HG03432 (cell line): ENCODE measurements around the gene TAF5L.
"Not testable (repeated sequence)": the region's sequence is repeated elsewhere in the genome, so short reads cannot be mapped to it uniquely, and the experiment has no call there.

Experiments used
- ATAC-seq: cut with Tn5 transposase; IDR thresholded peaks from one replicate; pipeline ENCODE4 v1.9.1; 2021; ENCODE audit warnings: mild to moderate bottlenecking, moderate library complexity; ENCODE audit not compliant: unreplicated experiment

Gene TAF5L

DNA sequence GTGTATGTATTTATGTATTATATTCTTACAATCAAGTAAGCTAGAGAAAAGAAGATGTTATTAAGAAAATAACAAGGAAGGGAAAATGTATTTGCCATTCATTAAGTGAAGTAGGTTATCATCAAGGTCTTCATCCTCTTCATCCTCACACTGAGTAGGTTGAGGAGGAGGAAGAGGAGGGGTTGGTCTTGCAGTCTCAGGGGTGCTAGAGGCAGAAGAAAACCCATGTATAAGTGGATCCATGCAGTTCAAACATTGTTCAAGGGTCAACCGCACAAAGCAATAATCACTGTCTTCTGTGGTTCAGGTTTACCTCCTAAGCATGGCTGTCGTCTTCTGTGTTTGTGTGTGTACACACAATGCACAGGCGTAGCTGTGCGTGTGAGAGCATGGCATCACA lies 17.0 kb upstream of the TAF5L start:
- no peak for ATAC-seq

DNA sequence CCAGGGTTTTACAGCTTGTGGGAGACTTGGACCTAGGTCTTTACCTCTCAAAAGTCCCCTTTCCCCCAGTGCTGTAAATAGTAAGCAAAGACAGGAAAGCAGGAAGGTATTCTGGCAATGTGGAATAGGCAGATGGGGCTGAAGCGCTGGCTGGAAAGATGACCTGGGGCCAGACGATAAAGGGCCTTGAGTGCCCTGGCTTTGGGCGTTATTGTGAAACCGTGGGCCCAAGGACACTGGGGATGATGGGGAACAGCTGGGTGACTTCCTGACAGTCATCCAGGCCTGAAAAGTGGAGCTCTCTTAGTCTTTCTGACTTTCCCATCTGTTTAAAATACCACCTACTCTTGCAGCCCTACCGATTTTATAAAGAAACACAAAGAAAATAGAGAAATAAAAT lies 16.5 kb upstream of the TAF5L start:
- no peak for ATAC-seq

DNA sequence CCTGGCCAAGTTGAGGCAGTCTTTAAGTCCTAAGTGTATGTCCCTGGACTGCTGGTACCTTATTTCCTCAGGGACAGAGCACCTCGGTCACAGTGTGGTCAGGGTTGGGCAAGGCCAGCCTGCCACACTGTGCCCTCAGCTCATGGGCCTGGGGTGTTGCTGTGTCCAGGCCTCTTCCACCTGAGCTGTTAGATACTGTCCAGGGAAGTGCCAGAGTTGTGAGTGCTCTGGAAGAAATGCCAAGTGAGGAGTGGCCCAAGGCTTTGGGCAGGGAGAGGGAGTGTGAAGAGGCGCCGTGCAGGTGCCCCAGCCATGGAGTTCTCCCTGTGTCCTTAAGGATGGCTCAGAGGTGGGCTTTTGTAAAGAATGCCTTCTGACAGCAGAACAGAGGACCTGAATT lies 15.4 kb upstream of the TAF5L start:
- ATAC-seq: no peak

DNA sequence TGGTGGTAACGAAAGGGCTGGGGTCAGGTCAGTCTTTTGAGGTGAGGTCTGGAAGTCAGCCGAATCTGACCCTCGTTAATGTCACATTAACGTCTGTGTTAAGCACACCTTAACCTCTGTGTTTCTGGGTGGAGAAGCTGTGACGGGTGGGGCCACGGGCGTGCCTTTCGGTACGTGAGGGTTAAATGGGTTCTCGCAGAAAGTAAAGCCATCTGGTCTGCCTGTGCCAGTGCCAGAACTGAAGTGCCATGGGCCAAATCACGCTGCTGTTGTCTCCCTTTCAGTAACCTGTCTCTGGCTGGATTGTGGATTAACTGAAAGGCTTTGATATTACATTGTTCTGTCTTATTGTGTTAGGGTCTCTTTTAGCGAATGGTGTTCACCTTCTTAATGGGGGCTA lies 14.5 kb upstream of the TAF5L start:
- ATAC-seq: no peak

DNA sequence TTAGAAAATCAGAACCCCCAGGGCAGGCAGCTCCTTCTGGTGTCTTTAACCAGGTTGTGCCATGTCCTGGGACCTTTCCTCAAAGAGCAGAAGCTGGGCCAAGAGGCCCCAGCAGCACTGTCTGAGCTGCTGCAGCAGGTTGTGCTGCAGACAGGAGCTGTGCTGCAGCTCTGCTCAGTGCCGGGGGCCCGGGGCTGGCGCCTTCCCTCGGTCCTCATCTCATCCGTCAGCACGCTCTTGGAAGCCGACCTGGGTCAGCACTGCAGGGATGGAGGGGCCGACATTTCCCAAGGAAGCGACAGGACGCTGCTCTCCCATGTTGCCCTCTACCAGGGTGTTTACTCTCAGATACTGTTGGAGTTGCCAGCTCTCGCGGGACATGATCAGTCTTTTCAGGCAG lies 11.8 kb upstream of the TAF5L start:
- no peak for ATAC-seq

DNA sequence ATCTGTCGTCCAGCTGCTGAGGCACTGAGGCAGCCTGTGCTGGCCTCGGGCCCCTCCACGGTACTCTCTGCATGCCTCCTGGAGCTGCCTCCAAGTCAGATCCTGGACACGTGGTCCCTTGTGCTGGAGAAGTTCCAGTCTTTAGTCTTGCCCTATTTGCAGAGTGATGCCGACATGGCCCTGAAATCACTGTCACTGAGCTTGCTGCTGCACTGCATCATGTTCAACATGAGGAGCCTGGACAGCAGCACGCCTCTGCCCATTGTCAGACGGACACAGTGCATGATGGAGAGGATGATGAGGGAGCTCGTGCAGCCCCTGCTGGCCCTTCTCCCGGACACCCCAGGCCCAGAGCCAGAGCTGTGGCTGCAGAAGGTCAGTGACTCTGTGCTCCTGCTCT lies 10.1 kb upstream of the TAF5L start:
- ATAC-seq: no peak

DNA sequence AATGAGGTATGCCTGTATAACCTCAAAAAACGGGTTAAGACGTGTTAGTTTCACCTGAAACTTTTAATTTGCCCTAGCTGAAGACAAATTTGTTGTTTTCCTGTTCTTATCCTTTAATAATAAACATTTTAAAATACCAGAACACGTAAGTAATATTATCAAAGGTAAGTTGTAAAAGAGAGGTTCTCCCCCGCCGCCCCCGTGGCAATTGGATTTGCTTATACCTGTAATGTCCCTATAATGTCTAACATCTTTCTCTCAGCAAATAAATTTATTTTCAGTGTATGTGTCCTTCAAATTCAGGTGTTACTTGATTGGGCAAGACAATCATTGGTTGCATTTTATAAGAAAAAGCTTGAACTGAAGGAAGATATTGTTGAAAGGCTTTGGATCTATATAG lies 6.0 kb upstream of the TAF5L start:
- ATAC-seq: no peak

DNA sequence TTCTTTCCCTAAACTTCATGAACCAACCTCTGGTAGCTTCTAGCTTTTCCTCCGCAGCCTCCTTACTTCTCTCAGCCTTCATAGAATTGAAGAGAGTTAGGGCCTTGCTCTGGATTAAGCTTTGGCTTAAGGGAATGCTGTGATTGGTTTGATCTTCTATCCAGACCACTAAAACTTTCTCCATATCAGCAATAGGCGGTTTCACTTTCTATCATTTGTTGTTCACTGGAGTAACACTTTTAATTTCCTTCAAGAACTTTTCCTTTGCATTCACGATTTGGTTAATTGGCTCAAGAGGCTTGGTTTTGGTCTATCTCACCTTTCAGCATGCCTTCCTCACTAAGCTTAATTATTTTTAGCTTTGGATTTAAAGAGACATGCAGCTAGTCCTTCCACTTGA lies 5.2 kb upstream of the TAF5L start:
- no peak for ATAC-seq

DNA sequence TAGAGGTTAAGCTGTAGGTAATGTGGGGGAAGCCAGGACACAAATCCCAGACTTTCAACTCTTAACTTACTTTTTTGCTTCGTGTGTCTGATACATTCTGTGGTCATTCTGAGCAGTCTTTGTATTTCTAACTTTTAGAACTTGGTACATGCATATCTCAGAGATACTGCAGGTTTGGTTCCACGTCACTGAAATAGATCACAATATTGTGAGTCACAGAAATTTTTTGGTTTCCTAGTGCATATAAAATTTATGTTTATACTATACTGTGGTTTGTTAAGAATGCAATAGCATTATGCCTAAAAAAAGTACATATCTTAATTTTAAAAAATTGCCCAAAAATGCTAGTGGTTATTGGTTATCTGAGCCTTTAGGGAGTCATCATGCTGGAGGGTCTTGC lies 3.3 kb upstream of the TAF5L start:
- ATAC-seq: no peak

DNA sequence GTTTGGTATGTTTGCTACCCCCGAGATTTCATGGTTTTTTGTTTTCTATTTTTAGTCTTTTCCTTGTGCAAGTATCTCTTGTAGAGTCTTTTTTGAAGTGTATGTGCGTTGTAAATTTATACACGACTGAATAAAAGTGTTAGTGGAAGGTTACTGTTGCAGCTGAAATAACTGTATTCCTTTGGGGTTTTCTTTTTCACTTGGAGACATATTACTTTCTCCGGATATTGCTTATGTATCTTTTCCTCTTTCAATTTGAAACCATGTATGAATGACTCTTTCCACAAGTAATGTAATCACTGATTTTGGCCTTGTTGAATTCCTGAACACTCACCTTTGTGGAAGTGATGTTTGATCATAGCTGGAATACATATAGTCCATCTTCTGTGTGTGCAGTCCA lies 1.1 kb upstream of the TAF5L start:
- ATAC-seq: no peak

DNA sequence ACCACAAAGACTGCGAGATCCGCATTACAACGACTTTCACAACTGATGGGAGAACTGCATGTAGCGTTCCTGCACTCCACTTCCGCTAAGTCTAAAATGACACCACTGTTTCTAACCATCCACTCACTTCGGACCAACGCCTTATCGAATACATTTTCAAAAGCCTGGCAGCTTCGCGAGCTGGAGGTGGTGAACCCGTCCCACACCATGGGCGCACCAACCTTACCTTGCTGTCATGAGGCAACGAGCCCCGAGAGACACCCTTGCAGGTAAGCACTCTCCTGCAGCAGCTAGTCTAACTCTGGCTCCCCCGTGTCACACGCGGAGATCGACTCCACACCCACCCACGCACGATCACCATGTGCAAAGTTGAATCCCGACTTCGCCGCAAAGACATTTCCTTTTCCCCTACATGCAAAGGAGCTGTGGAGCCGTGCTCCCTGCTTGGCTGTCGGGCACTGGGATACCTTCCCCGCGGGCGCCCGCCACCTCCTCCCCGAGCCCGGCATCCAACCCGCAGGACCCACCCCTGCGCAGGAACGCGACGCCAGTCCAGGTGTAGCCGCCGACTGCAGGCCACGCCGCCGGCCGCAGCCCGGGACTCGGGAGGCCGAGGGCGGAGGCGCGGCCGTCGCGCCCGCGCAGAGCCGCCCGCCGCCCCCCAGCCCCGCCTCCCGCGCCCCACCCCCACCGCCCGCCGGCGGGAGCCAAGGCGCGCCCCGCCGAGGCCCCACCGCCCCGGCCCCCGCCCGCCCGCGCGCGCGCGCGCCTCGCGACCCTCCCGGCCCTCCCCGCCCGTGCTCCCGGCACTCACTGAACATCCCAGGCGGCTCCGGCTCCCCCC lies 629 bp downstream of the TAF5L start:
- peak; percentile 47 for ATAC-seq

DNA sequence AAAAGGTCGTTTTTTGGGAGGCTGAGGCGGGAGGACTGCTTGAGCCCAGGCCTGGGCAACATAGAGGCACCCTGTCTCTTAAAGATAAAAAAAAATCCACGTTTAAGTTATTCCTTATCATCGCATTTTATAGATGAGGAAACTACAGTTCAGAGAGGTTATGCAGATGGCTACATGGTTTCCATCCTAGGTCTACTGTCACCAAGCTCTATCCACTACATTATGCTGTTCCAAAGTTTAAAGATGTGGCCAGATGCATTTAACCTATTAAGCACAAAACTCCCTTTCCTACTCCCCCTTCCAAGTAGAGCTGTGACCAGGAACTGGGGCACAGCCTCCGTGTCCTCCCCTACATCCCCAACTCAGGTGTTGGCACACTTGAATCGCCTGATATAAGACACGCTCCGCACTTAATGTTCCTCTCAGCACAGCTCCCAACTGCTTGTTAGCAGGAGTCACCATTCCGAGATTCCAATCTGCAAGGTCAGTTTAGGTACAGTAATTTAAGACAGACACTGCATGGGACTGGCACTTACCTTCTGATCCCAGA lies 1.3 kb downstream of the TAF5L start:
- ATAC-seq: no peak

DNA sequence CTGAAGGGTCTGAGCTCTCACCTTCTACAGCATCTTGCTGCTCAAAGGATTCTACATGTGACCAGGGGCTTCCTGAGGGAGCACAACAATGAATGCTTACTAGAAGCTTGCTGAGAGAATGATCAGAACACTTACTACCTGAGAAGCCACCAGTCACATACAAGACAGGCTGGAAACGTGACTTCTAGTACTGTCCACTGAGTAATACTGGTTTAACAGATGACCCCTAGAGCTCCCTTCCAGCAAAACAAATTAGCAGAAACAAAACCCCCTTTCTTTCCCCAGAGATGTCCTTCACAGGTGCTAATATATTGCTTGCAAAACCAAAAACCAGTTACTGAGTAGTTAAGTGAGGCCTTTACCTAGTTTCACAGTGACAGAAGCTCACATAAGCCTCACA lies 2.1 kb downstream of the TAF5L start:
- ATAC-seq: no peak

DNA sequence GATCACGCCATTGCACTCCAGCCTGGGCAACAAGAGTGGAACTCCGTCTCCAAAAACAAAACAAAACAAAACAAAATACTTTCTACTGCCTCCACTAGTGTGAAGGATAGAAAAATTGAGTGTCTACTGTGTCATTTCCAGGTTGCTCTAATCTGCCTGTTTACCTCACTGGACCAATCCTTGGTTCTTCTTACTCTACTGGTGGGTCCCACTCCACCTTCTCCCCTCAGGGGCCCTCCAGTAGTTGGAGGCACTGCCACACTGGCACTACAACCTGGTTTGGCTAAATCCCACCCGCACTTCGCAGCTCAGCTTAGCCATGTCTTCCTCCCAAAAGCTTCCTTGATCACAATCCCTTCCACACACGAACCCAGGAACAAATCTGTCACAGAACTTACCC lies 2.7 kb downstream of the TAF5L start:
- no peak for ATAC-seq

DNA sequence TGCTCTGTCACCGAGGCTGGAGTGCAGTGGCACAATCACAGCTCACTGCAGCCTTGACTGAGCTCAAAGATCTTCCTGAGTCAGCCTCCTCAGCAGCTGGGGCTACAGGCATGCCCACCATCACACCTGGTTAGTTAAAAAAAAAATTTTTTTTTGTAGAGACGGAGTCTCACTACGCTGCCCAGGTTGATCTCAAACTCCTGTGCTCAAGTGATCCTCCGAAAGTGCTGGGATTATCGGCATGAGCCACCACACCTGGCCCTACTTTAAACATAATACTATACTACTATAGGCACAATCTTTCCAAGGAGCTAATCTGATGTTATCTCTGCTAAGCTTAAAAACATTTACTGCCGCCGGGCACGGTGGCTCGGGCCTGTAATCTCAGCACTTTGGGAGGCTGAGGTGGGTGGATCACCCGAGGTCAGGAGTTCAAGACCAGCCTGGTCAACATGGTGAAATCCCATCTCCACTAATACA lies 3.2 kb downstream of the TAF5L start:
- ATAC-seq: not testable (repeated sequence)

DNA sequence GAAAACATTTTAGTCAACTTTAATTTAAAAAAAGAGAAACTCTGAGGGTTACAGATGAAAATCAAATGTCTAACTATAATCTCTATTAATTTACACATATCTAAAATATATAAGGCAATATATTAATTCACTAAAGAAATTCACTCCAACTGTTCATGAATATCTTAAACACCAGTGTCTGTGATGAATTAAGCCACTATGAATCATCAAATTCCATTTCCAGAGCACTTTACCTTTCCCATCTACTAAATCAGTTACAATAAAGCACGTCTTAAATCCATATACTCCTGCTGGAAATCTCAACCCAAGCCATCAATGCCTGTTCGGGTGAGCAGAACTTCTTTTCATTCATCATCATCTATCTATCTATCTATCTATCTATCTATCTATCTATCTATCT lies 4.3 kb downstream of the TAF5L start:
- ATAC-seq: no peak

DNA sequence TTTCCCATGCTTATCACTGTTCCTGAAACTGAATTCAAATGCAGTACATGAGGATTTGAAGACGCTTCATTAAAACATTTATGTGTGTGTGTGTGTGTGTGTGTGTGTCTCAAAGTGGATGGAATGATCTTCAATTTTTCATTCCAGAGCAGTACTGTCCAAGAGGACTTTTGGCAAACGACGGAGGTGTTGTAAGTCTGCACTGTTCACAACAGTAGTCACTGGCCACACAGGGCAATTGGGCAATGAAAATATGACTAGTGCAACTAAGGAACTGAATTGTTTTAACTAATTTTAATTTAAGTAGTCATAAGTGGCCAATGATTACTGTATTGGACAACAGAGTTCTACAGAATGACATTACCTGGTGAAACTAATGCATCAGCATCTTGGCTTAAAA lies 5.0 kb downstream of the TAF5L start:
- ATAC-seq: no peak

DNA sequence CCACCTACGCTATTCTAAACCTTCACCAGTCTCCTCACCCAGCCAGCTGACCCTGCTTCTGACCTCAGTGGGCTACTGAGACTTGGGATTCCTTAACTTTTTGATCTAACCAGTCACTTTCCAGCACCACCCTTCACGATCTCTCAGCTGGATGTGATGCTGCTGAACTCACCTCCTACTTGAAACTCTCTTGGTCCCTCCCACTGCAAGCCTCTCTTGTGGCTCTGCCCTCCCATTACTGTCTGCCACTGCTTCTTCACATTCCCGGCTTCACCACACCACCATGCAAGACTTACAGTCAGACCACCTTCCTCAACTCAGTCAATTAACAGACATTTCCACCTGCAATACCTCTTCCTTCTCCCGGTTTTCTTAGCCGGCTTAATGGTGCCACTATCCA lies 6.3 kb downstream of the TAF5L start:
- no peak for ATAC-seq

DNA sequence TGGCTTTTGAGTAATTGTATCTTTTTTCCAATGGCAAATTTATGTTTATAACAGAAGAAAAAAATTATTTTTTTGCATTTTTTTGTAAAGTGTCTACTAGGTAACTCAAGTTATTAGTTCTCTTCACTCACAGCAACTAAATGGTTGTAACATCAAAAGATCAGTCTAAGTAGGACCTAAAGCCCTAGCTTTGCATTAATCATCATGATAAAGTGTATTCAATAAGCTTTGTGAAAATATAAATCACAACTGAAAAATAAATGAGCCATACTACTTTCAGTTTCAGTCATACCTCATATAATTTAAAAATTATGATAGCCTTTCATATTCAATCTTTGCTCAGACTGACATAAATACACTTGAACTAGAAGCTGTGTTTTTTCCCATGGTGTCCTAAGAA lies 6.9 kb downstream of the TAF5L start:
- no peak for ATAC-seq

DNA sequence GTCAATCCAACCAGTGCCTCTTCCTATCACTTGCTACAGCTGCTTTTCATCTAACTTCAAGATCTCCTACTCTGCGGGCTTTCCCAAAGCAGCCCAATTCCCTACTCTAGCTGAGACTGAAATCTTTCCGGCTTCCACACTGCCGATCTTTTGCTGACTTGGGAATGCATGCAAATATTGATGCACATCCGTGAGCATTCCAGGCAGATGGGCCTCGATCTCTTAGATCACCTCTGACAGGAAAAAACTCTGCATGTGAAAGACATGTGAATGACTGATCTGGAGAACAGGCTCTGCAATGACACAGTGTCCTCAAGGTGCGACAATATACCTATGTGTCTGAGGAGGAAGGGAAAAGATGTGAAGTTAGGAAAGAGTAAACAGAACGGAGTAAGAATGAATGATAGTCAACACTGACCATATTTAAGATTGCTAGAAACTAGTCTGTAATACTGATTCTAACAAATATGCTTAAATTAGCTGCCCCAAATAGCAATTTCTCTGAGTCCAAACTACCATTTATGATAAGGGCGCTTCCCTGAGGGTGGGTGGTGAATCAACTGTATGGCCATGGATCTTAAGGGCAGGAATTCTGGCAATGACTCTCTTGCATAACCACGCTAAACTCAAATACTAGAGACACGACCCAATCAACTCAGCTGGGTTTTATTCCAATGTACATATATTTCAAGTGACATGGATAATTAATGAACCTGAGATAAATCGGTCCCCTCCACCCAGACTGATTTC lies 8.4 kb downstream of the TAF5L start:
- no peak for ATAC-seq

DNA sequence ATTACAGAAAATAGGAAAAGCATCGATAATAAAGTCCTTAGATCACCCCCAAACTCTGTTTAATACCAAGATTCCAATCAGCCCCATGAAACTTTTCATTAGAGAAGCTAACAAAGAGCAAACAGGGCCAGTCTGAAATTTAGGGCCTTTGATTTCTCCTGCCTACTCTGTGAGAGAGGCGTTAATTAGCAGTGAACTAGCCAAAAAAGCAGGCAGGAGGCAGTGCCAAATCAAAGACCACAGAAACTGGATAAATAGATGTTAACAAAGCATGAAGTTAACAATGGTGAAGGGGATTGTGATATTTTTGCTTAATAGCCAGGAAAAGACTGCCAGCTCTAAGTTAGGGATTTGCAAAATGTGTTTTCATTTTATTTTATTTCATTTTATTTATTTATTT lies 11.2 kb downstream of the TAF5L start:
- no peak for ATAC-seq

DNA sequence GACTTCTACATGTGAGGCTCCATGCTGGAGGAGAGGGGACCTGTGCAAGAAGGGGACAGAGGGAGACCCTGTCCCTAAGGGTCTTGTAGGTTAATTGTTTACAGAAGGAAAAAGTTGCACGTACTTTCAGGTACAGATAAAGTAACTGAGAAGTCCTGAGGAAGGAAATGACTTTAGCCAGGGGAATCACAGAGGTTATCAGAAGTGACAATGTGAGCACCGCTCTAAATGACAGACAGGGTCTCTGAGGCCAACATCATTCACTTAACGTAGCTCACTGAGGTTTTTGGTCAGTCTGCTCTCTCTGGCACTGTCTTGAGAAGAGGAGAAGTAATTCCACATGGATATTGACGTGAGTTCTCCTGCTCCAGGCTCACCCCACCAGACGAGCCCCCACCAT lies 12.0 kb downstream of the TAF5L start:
- no peak for ATAC-seq
